ENCODE data around the gene MAST4.

DNA sequence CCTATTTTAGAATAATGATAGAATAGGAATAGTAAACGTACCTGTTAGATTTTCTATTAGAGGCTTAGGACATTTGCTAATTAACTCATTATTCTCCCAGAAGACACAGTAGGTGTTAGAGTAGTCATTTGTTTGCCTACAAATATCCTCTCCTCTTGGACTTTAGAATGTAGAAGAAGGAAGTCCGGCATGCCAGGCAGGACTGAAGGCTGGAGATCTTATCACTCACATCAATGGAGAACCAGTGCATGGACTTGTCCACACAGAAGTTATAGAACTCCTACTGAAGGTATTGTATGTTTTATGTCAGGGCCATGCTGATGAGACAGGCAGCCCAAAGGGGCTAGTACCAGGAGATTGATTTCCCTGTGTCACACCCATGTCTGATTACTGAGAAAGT lies 557.1 kb downstream of the MAST4 start:
- no peak for TF ChIP-seq POLR2A (IDR thresholded peaks at IDR 0.05)
- TF ChIP-seq CTCF (IDR thresholded peaks at IDR 0.05) = no peak

Data from esophagus squamous epithelium (tissue), 4 donors.